Measurements from ENCODE around the gene DOCK8. TPM values are rescaled to one million over a fixed set of nuclear protein-coding genes. Genes with fewer than 3 reads are reported as not detected.

DOCK8 gene
- total RNA-seq, 1 donor from 2014 or later: 0.54 TPM

DNA sequence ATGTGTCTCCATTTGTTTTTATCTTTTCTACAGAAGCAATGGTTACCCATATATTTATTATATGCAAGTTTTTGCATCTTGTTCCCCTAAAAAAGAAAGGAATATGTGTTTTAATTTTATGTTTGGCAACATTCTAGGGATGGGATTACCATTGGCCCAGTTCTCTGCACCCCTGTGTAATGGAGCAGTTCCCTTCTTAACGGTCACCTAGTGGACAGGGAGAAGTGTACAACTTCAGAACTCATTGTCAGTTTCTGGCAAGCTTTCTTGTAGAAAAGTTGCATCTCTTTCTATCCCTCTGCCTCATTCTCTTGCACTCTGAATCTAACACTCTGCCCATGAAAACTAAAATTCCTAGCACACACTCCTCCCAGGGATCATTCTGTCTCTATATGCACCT lies 78.2 kb downstream of the DOCK8 start:
- Histone ChIP-seq H3K4me2 (no peak overlapping the region), H3K4me1 (no peaks in the 10 kb centered on the region), H3F3A (ENCODE audit: low read depth) (no peaks in the 10 kb centered on the region), H3K27me3 (no peaks in the 10 kb centered on the region), H3K4me3 (no peak overlapping the region), H3K79me2 (ENCODE audit: low read depth) (no peaks in the 10 kb centered on the region), H3K9ac (no peak overlapping the region), H3K36me3 (no peaks in the 10 kb centered on the region), H3K27ac (no peak overlapping the region), H4K20me1 (ENCODE audit: low read depth) (no peaks in the 10 kb centered on the region), H2AFZ (replicated peaks) (no peak overlapping the region), H3K9me3 (ENCODE audit: low read depth) (no peaks in the 10 kb centered on the region)
- Mint-ChIP-seq H3K9me3 (no peaks in the 10 kb centered on the region), H3K4me3 (no peak overlapping the region), H3K27ac (no peak overlapping the region), H3K4me1 (no peaks in the 10 kb centered on the region), H3K27me3 (ENCODE audit: insufficient read depth, low read depth) (no peaks in the 10 kb centered on the region), H3K36me3 (no peaks in the 10 kb centered on the region)
- no peak for DNase-seq (ENCODE audit: low spot score)
- no peak for TF ChIP-seq EZH2 (IDR thresholded peaks at IDR 0.05)
- TF ChIP-seq, protein P1, sequence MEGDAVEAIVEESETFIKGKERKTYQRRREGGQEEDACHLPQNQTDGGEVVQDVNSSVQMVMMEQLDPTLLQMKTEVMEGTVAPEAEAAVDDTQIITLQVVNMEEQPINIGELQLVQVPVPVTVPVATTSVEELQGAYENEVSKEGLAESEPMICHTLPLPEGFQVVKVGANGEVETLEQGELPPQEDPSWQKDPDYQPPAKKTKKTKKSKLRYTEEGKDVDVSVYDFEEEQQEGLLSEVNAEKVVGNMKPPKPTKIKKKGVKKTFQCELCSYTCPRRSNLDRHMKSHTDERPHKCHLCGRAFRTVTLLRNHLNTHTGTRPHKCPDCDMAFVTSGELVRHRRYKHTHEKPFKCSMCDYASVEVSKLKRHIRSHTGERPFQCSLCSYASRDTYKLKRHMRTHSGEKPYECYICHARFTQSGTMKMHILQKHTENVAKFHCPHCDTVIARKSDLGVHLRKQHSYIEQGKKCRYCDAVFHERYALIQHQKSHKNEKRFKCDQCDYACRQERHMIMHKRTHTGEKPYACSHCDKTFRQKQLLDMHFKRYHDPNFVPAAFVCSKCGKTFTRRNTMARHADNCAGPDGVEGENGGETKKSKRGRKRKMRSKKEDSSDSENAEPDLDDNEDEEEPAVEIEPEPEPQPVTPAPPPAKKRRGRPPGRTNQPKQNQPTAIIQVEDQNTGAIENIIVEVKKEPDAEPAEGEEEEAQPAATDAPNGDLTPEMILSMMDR (IDR thresholded peaks at IDR 0.05): peak; percentile 34

DNA sequence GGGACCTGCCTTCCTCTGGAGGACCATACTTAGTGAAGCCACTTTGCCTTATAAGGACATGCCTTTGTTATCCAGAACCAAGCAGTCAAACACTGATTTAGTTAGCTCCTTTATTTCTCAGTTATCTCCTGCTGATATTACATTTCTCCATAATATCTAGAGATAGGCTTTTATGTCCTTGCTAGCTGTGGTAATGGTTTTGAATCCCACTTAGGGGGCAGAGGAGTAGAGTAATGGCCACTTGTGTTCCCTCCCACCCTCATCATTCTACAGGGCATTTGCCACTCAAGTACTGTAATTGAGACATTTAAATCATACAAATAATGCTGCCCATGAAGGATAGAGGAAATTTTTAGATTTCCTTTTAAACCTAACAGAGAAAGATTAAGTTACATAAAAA lies 80.9 kb downstream of the DOCK8 start:
- no peak overlapping the region for H3K4me3 ChIP-seq
- no peak overlapping the region for H3K4me2 ChIP-seq
- H3F3A ChIP-seq (ENCODE audit: low read depth): no peaks in the 10 kb centered on the region
- no peak for TF ChIP-seq EZH2phosphoT487 (IDR thresholded peaks at IDR 0.05)
- TF ChIP-seq EZH2 (IDR thresholded peaks at IDR 0.05): no peak
- TF ChIP-seq, protein P1 (IDR thresholded peaks at IDR 0.05): no peak
- H3K27ac Mint-ChIP-seq: no peak overlapping the region
- DNase-seq (ENCODE audit: low spot score): no peak
- no peak overlapping the region for H3K4me3 Mint-ChIP-seq
- H4K20me1 ChIP-seq (ENCODE audit: low read depth): no peaks in the 10 kb centered on the region
- H3K79me2 ChIP-seq (ENCODE audit: low read depth): no peaks in the 10 kb centered on the region
- no peaks in the 10 kb centered on the region for H3K4me1 Mint-ChIP-seq
- no peak overlapping the region for H3K9ac ChIP-seq
- no peaks in the 10 kb centered on the region for H3K4me1 ChIP-seq
- H3K9me3 ChIP-seq (ENCODE audit: low read depth): no peaks in the 10 kb centered on the region
- H2AFZ ChIP-seq (replicated peaks): no peak overlapping the region
- H3K27me3 ChIP-seq: no peaks in the 10 kb centered on the region
- no peaks in the 10 kb centered on the region for H3K36me3 ChIP-seq
- no peak overlapping the region for H3K27ac ChIP-seq
- H3K27me3 Mint-ChIP-seq (ENCODE audit: insufficient read depth, low read depth): no peaks in the 10 kb centered on the region
- no peaks in the 10 kb centered on the region for H3K9me3 Mint-ChIP-seq
- H3K36me3 Mint-ChIP-seq: no peaks in the 10 kb centered on the region

DNA sequence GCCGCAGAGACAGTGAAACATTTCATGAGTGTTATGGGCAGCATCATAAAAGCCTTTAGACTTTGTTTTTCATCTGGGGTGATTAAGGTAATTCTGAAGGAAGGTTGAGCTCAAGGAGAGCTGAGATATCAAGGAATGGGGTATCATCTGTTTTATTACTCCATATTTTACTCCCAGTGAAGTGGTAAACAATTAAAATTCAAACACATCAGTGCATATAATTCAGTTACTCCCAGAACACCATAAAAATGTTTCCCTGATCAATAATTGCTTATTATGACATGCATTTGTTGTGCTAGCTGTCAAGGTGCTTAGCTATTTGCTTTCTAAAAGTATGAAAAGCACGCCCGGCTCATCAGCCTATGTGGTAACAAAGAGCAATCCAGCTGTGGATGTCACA lies 81.7 kb downstream of the DOCK8 start:
- Histone ChIP-seq H3F3A (ENCODE audit: low read depth) (no peaks in the 10 kb centered on the region), H2AFZ (replicated peaks) (no peak overlapping the region), H3K4me1 (no peaks in the 10 kb centered on the region), H3K4me2 (no peak overlapping the region), H3K36me3 (no peaks in the 10 kb centered on the region), H3K27ac (no peak overlapping the region), H3K9ac (no peak overlapping the region), H3K79me2 (ENCODE audit: low read depth) (no peaks in the 10 kb centered on the region), H3K9me3 (ENCODE audit: low read depth) (no peaks in the 10 kb centered on the region), H3K4me3 (no peak overlapping the region), H4K20me1 (ENCODE audit: low read depth) (no peaks in the 10 kb centered on the region), H3K27me3 (no peaks in the 10 kb centered on the region)
- no peak for TF ChIP-seq EZH2 (IDR thresholded peaks at IDR 0.05)
- TF ChIP-seq, protein P1 (IDR thresholded peaks at IDR 0.05): no peak
- TF ChIP-seq EZH2phosphoT487 (IDR thresholded peaks at IDR 0.05): no peak
- H3K36me3 Mint-ChIP-seq: no peaks in the 10 kb centered on the region
- H3K27me3 Mint-ChIP-seq (ENCODE audit: insufficient read depth, low read depth): no peaks in the 10 kb centered on the region
- H3K27ac Mint-ChIP-seq: no peak overlapping the region
- H3K9me3 Mint-ChIP-seq: no peaks in the 10 kb centered on the region
- H3K4me3 Mint-ChIP-seq: no peak overlapping the region
- no peak for DNase-seq (ENCODE audit: low spot score)
- H3K4me1 Mint-ChIP-seq: no peaks in the 10 kb centered on the region

Measured in neural progenitor cell (in vitro differentiated cells).